GM06990 (cell line): ENCODE measurements around the gene MIEF1.

Experiments
- DNase-seq: peaks from one replicate; pipeline ENCODE4 v3.0.0-alpha.2; 2011; ENCODE audit not compliant: insufficient read length; ENCODE audit errors: extremely low read depth
- H3K27me3 ChIP-seq: replicated peaks from 2 replicates; pipeline ENCODE4 v1.6.0; 2011; ENCODE audit warnings: low read length; ENCODE audit not compliant: control insufficient read depth, insufficient read depth
- H3K36me3 ChIP-seq: 2 replicates; pipeline ENCODE4 v1.5.1; 2011; ENCODE audit warnings: low read length; ENCODE audit not compliant: control insufficient read depth, insufficient read depth
- H3K4me3 ChIP-seq: replicated peaks from 2 replicates; pipeline ENCODE4 v1.5.1; 2011; ENCODE audit warnings: low read depth, mild to moderate bottlenecking, control low read depth, low read length
- CTCF ChIP-seq: IDR thresholded peaks from 2 replicates; pipeline ENCODE4 v1.5.1; 2011; ENCODE audit warnings: low read length, control low read depth, mild to moderate bottlenecking, inconsistent platforms; ENCODE audit not compliant: insufficient read depth, poor library complexity, severe bottlenecking

MIEF1 gene

DNA sequence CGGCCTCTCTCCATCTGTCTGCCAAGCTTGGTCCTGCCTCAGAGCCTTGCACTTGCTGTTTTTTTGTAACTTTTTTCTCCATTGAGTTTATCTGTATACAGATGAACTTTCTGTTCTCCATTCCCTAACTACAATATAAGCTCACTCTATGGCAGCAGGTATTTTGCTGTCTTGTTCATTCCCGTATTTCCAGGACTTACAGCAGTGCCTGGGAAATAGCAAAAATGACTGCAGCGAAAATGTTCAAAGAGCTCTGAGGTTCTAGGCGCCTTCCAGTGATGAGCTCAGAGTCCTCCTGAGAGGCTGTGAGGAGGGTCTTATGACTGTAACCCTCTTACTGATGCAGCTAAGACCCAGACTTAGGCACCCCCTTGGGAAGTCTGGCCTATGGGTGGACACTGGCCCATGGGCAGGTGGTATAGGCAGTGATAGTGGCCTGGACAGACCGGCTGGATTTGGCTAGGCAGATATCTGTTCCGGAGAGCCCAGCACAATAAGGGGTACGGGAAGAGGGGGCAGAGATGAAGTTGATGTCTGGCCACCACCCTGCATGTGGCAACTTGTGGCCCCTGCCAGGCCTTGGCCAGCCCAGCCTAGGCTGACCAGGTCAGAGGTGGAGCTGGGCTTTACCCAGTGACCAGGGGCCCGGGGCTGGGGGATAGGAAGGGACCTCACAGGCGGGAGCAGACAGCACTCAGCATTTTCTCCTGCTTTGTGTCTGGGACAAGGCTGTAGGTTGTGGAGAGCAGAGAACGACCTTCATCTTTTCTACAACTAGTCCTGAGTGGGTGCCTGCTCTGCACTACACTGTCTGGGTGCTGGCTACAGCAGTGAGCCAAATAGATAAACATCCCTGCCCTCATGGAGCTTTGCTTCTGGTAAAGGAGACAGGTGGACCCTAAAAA is 22.9 kb downstream of the MIEF1 start:
- Histone ChIP-seq H3K36me3 (peaks cover 35% of the 10 kb centered on the region), H3K27me3 (no peaks in the 10 kb centered on the region), H3K4me3 (no peak overlapping the region)
- no peak for DNase-seq
- no peak for TF ChIP-seq CTCF

GRCh38 chr22:39525658-39525975 is 23.5 kb downstream of the MIEF1 start:
- TF ChIP-seq CTCF: no peak
- H3K4me3 ChIP-seq: no peak overlapping the region
- peaks cover 35% of the 10 kb centered on the region for H3K36me3 ChIP-seq
- DNase-seq: no peak
- H3K27me3 ChIP-seq: no peaks in the 10 kb centered on the region

GRCh38 chr22:39526736-39527171 is 24.7 kb downstream of the MIEF1 start:
- no peak for TF ChIP-seq CTCF
- DNase-seq: no peak
- Histone ChIP-seq H3K4me3 (no peak overlapping the region), H3K36me3 (peaks cover 31% of the 10 kb centered on the region), H3K27me3 (no peaks in the 10 kb centered on the region)

DNA sequence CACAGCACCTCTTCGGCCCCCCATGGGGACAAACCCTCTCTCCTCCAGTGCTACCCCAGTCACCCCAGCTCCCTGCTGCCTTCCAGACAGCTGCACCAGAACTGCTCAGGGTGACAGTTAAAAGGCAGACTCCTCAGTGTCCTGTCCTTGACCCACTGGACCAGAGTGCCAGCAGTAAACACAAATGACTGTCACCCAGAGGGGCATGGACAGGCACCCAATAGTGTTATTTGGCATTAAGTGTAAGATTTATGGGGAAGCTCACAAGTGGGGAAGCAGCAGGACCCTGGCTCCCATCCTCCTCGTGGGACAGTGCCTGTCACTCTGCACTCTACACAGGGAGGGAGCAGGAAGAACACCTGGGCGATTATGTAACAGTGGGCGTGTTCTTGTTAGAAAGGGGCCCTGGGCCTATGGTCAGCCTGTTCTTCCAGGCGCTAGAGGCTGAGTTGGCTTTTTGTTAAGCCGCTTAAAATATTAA is 25.4 kb downstream of the MIEF1 start:
- TF ChIP-seq CTCF: no peak
- H3K36me3 ChIP-seq: peaks cover 26% of the 10 kb centered on the region
- H3K4me3 ChIP-seq: no peak overlapping the region
- no peak for DNase-seq
- H3K27me3 ChIP-seq: no peaks in the 10 kb centered on the region

DNA sequence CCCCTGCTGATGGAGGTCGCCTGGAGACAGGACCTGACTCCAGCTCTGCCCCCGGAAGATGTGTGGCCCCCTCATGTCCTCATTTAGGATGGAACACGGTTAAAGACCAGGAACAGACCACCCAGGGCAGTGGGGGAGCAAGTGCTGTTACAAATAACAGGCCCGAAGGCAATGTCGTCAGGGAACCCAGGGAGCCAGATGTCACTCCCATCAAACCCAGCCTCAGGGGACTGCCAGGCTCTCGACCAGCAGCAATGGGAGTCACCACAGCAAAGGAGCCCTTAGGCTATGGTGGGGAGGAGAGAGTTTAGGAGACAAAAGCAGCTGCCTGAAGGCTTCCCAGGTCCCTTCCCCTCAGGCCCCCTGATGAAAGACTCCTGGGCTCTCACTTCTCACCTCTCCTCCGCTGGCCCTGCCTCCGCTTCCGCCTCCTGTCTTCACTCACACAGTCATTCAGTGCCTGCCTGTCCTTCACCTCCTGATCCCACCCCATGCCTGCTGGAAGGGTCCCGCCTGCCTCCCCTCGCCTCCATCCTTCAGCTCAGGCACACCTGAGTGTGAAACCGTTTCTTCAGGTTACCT is 26.1 kb downstream of the MIEF1 start:
- no peak for DNase-seq
- Histone ChIP-seq H3K4me3 (peak overlapping the region; percentile 58), H3K27me3 (no peaks in the 10 kb centered on the region), H3K36me3 (peaks cover 19% of the 10 kb centered on the region)
- TF ChIP-seq CTCF: no peak
